BJ (cell line): ENCODE results near the gene HADHB. TPM values are rescaled to one million over a fixed set of nuclear protein-coding genes. Genes with fewer than 3 reads are reported as not detected.

Experiments
- CTCF ChIA-PET: fragments of 350-600 bp; formaldehyde crosslinking; extraction: SDS; loops from one replicate; lab custom pipeline; 2021; ENCODE audit warnings: antibody characterized with exemption, inconsistent platforms; lab: Yijun Ruan, JAX
- POLR2A ChIA-PET: fragments of 300-600 bp; sonication (Branson Sonifier 250); formaldehyde crosslinking; extraction: SDS; loops from one replicate; lab custom pipeline; 2021; ENCODE audit warnings: antibody characterized with exemption; lab: Charles Lee
- DNase-seq: peaks from one replicate; pipeline ENCODE4 v3.0.0-alpha.2; 2011; ENCODE audit warnings: low read depth
- H3K27me3 ChIP-seq: 2 replicates; pipeline ENCODE4 v1.6.0; 2011; ENCODE audit warnings: low read length; ENCODE audit not compliant: control insufficient read depth, insufficient read depth
- H3K36me3 ChIP-seq: 2 replicates; pipeline ENCODE4 v1.5.1; 2011; ENCODE audit warnings: low read length; ENCODE audit not compliant: control insufficient read depth, insufficient read depth
- H3K4me3 ChIP-seq: 2 replicates; pipeline ENCODE4 v1.5.1; 2011; ENCODE audit warnings: low read depth, mild to moderate bottlenecking, control low read depth, low read length
- CTCF ChIP-seq: IDR thresholded peaks from 2 replicates; pipeline ENCODE4 v1.5.1; 2011; ENCODE audit warnings: low read depth, mild to moderate bottlenecking, control low read depth, inconsistent platforms, low read length, moderate library complexity; ENCODE audit not compliant: insufficient read depth
- polyA plus RNA-seq: library from polyadenylated mRNA; depleted of rRNA; stranded (reverse); fragments of >200 nt; gene quantifications from 2 replicates; pipeline ENCODE4 v1.2.3, GENCODE V29; 2011

Gene HADHB
- polyA plus RNA-seq, 1 experiment: 99.4 TPM

DNA sequence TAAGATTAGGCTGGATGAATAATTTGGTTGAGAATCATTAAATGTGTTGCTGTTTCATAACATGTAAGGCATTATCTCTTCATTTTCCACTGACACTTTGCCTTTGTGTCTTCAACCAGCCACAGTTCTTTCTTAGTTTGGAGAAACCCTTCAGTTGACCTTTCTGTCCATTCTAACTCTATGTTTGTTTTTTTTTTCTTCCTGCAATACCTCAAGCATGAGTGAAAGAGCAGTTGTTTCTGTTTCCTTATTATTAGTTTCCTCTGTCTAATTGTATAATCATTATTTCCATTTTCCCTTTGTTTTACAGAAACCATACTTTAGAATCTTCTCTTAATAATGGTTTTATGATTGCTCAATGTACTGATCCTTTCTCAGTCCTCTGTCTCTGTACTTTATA, 25.6 kb downstream of the HADHB start:
- no peaks in the 10 kb centered on the region for H3K27me3 ChIP-seq
- CTCF ChIA-PET: interaction anchor here (1.4 kb wide), 1 partner anchor 14 kb away, joined by 4 read pairs; no protein-coding TSS in a partner anchor
- H3K36me3 ChIP-seq: peaks cover 2% of the 10 kb centered on the region; the same call in 1 of the 2 replicates
- DNase-seq: no peak
- POLR2A ChIA-PET: no interaction called here
- TF ChIP-seq CTCF: no peak
- no peak overlapping the region for H3K4me3 ChIP-seq

GRCh38 chr2:26273501-26273900, 28.8 kb downstream of the HADHB start:
- no peak overlapping the region for H3K4me3 ChIP-seq
- no peak for DNase-seq
- POLR2A ChIA-PET: no interaction called here
- no peaks in the 10 kb centered on the region for H3K27me3 ChIP-seq
- peaks cover 4% of the 10 kb centered on the region; the same call in 1 of the 2 replicates for H3K36me3 ChIP-seq
- CTCF ChIA-PET: no interaction called here
- no peak for TF ChIP-seq CTCF

DNA sequence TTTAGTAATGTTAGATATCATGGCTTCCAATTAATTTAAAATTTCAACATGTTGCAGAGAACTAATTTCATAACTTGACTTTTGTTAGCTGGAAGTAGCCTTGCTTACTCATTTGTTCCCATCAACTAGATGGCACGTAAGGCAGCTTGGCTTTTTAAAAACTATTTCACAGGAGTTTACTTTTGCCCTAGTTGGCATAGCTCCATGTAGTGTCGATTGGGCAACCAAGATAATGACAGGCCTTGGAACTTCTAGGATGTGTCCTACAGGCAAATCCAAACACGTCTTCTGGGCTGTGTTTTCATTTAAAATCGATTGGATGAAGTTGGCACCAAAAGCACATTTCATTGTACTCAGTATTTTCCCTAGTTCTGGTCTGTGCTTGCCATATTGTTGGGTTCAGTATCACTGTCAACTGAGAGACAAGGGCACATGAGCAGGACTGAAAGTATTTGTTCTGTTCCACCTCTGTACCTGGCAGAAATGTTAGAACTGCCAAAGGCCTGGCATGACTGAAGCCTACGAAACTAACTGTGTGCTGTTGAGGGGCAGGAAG, 29.4 kb downstream of the HADHB start:
- POLR2A ChIA-PET: no interaction called here
- peak; percentile 86 for DNase-seq
- Histone ChIP-seq H3K36me3 (peaks cover 6% of the 10 kb centered on the region; the same call in 1 of the 2 replicates), H3K4me3 (no peak overlapping the region), H3K27me3 (no peaks in the 10 kb centered on the region)
- CTCF ChIA-PET: interaction anchor here (1.4 kb wide), 1 partner anchor 10 kb away, joined by 3 read pairs; no protein-coding TSS in a partner anchor
- TF ChIP-seq CTCF: no peak

- POLR2A ChIA-PET: no interaction called here
- no peak for TF ChIP-seq CTCF
- no peak overlapping the region for H3K4me3 ChIP-seq
- no peaks in the 10 kb centered on the region for H3K27me3 ChIP-seq
- H3K36me3 ChIP-seq: peaks cover 12% of the 10 kb centered on the region
- CTCF ChIA-PET: interaction anchor here (0.7 kb wide), 1 partner anchor 15 kb away, joined by 3 read pairs; no protein-coding TSS in a partner anchor
- DNase-seq: no peak
Observed at GRCh38 chr2:26276484-26277227, 31.9 kb downstream of the HADHB start.

DNA sequence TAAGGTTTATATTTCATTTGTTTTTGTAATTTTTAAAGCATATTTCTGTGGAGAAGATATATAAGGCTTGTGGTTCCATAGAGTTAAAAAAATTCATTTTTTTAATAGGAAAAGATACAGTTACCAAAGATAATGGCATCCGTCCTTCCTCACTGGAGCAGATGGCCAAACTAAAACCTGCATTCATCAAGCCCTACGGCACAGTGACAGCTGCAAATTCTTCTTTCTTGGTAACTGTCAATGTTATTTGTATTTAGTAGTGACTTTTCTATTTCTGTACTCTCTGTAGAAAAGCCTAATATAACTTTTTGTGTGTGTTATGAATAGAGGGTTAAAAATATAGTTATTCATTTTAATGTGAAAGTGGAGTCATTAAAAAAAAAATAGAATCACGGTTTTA, 35.1 kb downstream of the HADHB start:
- CTCF ChIA-PET: no interaction called here
- Histone ChIP-seq H3K4me3 (no peak overlapping the region), H3K27me3 (no peaks in the 10 kb centered on the region), H3K36me3 (peaks cover 13% of the 10 kb centered on the region)
- POLR2A ChIA-PET: no interaction called here
- no peak for TF ChIP-seq CTCF
- no peak for DNase-seq
